ENCODE measurements around the gene TMEFF2.

Gene TMEFF2

DNA sequence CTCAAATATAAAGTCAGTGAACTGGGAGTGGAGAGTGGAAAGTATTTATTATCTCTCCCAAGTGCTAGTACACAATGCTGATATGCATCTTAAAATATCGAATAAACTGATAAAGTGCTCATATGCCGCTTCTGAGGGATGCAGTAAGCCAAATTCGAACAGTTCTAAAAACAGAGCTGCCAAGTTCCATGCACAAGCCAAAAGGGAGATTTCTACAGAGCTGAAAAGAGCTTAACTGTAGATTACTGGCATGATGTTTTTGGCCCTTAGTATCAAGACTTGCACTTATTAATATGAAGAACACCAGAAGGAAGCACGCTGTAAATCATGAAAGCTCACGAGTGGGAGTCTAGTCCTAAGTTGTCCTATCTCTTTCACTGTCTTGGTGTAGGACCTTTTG is 7.9 kb downstream of the TMEFF2 start:
- Histone ChIP-seq H3K36me3 (ENCODE audit: low read depth) (no peaks in the 10 kb centered on the region), H3K9me3 (ENCODE audit: severe bottlenecking) (no peaks in the 10 kb centered on the region), H3K4me3 (ENCODE audit: severe bottlenecking) (no peak overlapping the region), H3K27ac (ENCODE audit: poor library complexity, severe bottlenecking) (no peak overlapping the region), H3K4me1 (ENCODE audit: insufficient read depth, poor library complexity, severe bottlenecking) (no peaks in the 10 kb centered on the region), H3K27me3 (ENCODE audit: insufficient read depth, poor library complexity, severe bottlenecking) (peaks cover 4% of the 10 kb centered on the region)
- DNase-seq (ENCODE audit: low spot score), result no peak
- ATAC-seq (ENCODE audit: low read depth), result no peak
- TF ChIP-seq CTCF (IDR thresholded peaks at IDR 0.05; ENCODE audit: poor library complexity, severe bottlenecking), result no peak

GRCh38 chr2:192184349-192184748 is 10.4 kb downstream of the TMEFF2 start:
- Histone ChIP-seq H3K36me3 (ENCODE audit: low read depth) (no peaks in the 10 kb centered on the region), H3K27ac (ENCODE audit: poor library complexity, severe bottlenecking) (no peak overlapping the region), H3K4me1 (ENCODE audit: insufficient read depth, poor library complexity, severe bottlenecking) (no peaks in the 10 kb centered on the region), H3K27me3 (ENCODE audit: insufficient read depth, poor library complexity, severe bottlenecking) (no peaks in the 10 kb centered on the region), H3K9me3 (ENCODE audit: severe bottlenecking) (no peaks in the 10 kb centered on the region), H3K4me3 (ENCODE audit: severe bottlenecking) (no peak overlapping the region)
- no peak for DNase-seq (ENCODE audit: low spot score)
- ATAC-seq (ENCODE audit: low read depth), result no peak
- TF ChIP-seq CTCF (IDR thresholded peaks at IDR 0.05; ENCODE audit: poor library complexity, severe bottlenecking), result no peak

GRCh38 chr2:192183296-192183695 is 11.4 kb downstream of the TMEFF2 start:
- H3K4me3 ChIP-seq (ENCODE audit: severe bottlenecking), result no peak overlapping the region
- no peaks in the 10 kb centered on the region for H3K9me3 ChIP-seq (ENCODE audit: severe bottlenecking)
- DNase-seq (ENCODE audit: low spot score), result no peak
- no peak for ATAC-seq (ENCODE audit: low read depth)
- H3K36me3 ChIP-seq (ENCODE audit: low read depth), result no peaks in the 10 kb centered on the region
- no peaks in the 10 kb centered on the region for H3K27me3 ChIP-seq (ENCODE audit: insufficient read depth, poor library complexity, severe bottlenecking)
- no peak for TF ChIP-seq CTCF (IDR thresholded peaks at IDR 0.05; ENCODE audit: poor library complexity, severe bottlenecking)
- no peaks in the 10 kb centered on the region for H3K4me1 ChIP-seq (ENCODE audit: insufficient read depth, poor library complexity, severe bottlenecking)
- H3K27ac ChIP-seq (ENCODE audit: poor library complexity, severe bottlenecking), result no peak overlapping the region

GRCh38 chr2:192166946-192167345 is 27.8 kb downstream of the TMEFF2 start:
- Histone ChIP-seq H3K4me3 (ENCODE audit: severe bottlenecking) (no peak overlapping the region), H3K27me3 (ENCODE audit: insufficient read depth, poor library complexity, severe bottlenecking) (no peaks in the 10 kb centered on the region), H3K27ac (ENCODE audit: poor library complexity, severe bottlenecking) (no peak overlapping the region), H3K9me3 (ENCODE audit: severe bottlenecking) (no peaks in the 10 kb centered on the region), H3K4me1 (ENCODE audit: insufficient read depth, poor library complexity, severe bottlenecking) (no peaks in the 10 kb centered on the region), H3K36me3 (ENCODE audit: low read depth) (no peaks in the 10 kb centered on the region)
- DNase-seq (ENCODE audit: low spot score) (no peak), ATAC-seq (ENCODE audit: low read depth) (no peak)
- no peak for TF ChIP-seq CTCF (IDR thresholded peaks at IDR 0.05; ENCODE audit: poor library complexity, severe bottlenecking)

DNA sequence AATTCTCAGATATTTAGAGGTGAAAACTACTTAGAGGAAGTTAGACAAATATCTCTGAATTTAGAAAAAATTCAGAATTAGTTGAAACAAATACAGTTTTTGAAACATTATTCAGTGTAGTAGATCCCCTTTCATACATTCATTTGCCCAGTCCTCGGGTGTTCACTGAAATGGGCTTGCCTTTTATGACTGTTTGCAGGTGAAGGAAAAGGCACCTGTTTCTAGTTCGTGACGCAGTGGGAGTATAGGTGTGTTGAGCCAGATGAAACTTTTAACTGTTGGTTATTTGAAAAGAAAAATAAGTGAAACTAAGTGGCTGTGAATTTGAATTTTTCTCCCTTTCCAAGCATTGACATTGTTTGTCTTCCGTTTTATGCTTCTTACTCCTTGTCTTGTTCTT is 28.9 kb downstream of the TMEFF2 start:
- no peak for TF ChIP-seq CTCF (IDR thresholded peaks at IDR 0.05; ENCODE audit: poor library complexity, severe bottlenecking)
- H3K4me3 ChIP-seq (ENCODE audit: severe bottlenecking), result no peak overlapping the region
- H3K27ac ChIP-seq (ENCODE audit: poor library complexity, severe bottlenecking), result no peak overlapping the region
- H3K4me1 ChIP-seq (ENCODE audit: insufficient read depth, poor library complexity, severe bottlenecking), result no peaks in the 10 kb centered on the region
- H3K9me3 ChIP-seq (ENCODE audit: severe bottlenecking), result no peaks in the 10 kb centered on the region
- ATAC-seq (ENCODE audit: low read depth), result no peak
- no peak for DNase-seq (ENCODE audit: low spot score)
- H3K36me3 ChIP-seq (ENCODE audit: low read depth), result no peaks in the 10 kb centered on the region
- H3K27me3 ChIP-seq (ENCODE audit: insufficient read depth, poor library complexity, severe bottlenecking), result no peaks in the 10 kb centered on the region
